VCaP (cell line): ENCODE measurements around the gene INPP5B.
"Not testable (repeated sequence)": the region's sequence is repeated elsewhere in the genome, so short reads cannot be mapped to it uniquely, and the experiment has no call there.

Source experiments
- H3K27ac ChIP-seq: fragments of 450-650 bp; 2 replicates; pipeline ENCODE4 v1.5.1; 2017
- CTCF ChIP-seq: fragments of 450-650 bp; conservative IDR thresholded peaks from 2 replicates; pipeline ENCODE4 v1.5.1; 2017; ENCODE audit warnings: mild to moderate bottlenecking, moderate library complexity

The INPP5B gene

DNA sequence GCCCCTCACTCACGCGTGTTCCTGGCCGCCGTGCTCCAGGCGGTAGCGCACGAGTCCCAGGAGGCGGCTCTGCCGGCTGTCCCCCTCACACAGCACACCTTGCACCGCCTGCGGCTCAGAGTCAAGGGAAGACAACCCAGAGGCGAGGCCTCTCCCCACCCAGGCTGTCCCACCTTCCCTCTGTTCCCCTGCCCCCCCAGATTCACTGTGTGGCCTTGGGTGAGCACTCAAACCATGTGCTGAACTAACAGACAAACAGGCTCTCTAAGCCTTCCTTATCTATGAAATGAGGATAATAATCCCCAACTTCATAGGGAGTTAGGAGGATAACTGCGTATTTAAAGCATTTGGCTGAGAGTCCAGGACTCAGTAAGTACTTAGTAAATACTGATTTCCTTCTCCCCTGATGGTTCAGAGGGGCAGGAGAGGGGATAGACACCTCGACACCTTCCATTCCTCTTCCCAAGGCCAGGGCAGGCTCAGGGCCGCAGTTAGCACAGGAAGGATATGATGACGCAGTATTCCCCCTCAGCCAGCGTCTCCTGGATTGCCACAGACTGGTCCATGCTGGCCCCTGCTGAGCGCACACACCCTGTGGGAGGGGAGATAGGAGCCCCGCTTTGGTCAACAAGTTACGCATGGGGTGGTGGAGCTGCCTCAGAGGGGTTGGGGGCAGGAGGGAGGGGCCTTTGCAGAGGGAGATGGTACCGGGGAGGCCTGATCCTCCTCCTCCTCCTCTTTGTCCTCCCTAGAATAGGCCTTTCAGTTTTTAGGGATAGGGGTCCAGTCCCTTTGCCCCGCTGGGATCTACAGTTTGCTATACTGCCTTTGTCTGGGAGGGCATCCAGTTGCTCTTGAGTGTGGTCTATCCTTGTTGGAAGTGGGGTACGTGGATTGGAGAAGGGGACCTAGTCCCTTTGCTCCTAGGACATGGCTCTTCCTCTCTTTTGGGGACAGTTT is 830 bp downstream of the INPP5B start:
- no peak for TF ChIP-seq CTCF
- no peak overlapping the region for H3K27ac ChIP-seq

- no peak overlapping the region for H3K27ac ChIP-seq
- TF ChIP-seq CTCF = no peak
These were observed 1.6 kb downstream of the INPP5B start for GRCh38 chr1:37945251-37945650.

DNA sequence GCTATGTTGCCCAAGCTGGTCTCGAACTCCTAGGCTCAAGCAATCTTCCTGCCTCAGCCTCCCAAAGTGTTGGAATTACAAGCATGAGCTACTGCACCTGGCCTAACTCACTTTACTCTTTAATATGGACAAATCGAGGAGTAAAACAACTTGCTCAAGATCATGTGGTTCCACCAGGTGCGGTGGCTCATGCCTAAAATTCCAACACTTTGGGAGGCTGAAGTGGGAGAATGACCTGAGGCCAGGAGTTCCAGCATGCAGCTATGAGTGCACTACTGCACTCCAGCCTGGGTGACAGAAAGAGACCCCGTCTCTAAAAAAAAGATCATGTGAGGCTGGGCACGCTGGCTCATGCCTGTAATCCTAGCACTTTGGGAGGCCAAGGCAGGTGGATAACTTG is 2.0 kb downstream of the INPP5B start:
- TF ChIP-seq CTCF = no peak
- H3K27ac ChIP-seq = no peak overlapping the region

- H3K27ac ChIP-seq = no peak overlapping the region
These were observed 2.6 kb downstream of the INPP5B start for GRCh38 chr1:37944086-37944763.

DNA sequence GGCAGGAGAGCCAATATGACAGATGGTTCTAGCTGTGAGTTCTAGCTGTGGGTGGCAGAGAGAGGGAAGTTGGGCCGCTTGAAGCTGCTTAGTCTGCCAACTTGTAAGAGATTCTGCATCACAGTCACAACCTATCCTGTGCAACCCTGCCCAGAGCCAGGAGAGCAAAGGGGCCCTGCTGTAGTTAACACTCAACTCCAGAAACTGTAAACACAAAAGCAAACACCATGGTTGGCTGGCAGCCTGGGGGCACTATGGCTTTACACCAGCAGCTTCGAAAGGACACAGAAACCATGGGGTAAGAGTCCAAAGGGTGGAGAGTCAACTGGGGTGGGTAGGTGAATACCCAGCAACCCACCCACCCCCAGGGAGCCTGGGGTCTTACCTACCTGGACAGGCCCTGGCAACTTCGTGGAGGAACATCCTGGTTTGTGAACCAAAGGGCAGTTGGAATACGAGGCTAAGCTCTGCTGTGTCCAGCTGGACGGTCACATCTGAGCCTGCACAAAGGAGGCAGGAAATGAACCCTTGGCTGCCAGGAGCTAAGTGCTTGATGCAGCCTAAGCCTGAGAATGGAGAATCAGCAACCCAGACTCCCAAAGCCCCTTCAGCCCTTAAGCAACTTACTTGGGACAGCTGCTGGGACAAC is 6.4 kb downstream of the INPP5B start:
- TF ChIP-seq CTCF = no peak
- peak overlapping the region; percentile 82 for H3K27ac ChIP-seq

More at GRCh38 chr1:37944086-37944763, 2.6 kb downstream of the INPP5B start:
- TF ChIP-seq CTCF = no peak

GRCh38 chr1:37936760-37937159 is 10.1 kb downstream of the INPP5B start:
- not testable (repeated sequence) for H3K27ac ChIP-seq

- peak overlapping the region; percentile 80 for H3K27ac ChIP-seq
- TF ChIP-seq CTCF = no peak
These were observed 14.1 kb downstream of the INPP5B start for GRCh38 chr1:37932759-37933158.
